DMS79 treated with DMSO at 0.1 percent for 48 hours (cell line): Measurements from ENCODE around the gene TYW1.
A peak's percentile ranks its signal among the peaks of the same experiment; 100 is the strongest.
"Not testable (repeated sequence)": the region's sequence is repeated elsewhere in the genome, so short reads cannot be mapped to it uniquely, and the experiment has no call there.

Experiments
- DNase-seq: peaks from one replicate; lab custom pipeline; 2025; lab: John Stamatoyannopoulos, UW

Gene TYW1

DNA sequence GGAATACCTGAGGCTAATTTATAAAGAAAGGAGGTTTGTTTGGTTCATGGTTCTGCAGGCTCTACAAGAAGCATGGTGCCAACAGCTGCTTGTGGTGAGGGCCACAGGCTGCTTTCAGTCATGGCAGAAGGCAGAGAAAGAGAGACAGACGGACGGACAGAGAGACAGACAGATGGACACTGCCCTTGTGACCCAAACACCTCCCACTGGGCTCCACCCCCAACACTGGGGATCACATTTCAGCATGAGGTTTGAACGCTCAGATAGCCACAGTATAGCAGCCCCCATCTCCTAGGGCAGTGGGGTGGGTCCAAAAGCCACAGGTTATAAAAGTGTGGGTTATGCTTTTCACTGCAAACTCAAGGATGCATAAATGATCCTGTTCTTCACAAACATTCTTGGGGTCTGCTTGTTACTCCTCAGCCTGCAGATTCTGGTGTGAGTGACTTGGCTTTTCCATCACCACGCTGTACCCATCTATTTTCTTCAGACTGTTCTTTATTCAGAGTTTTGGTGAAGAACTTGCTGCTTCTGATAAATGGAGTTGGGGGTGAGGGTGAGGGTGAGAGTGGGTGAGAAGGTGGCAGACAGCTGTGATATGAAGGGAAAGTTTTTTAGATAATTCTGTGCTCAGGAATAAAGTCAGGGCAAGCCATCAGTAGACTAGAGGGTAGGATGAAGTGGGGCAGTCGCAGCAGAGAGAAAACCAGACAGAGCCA is 194.5 kb downstream of the TYW1 start:
- not testable (repeated sequence) for DNase-seq

DNA sequence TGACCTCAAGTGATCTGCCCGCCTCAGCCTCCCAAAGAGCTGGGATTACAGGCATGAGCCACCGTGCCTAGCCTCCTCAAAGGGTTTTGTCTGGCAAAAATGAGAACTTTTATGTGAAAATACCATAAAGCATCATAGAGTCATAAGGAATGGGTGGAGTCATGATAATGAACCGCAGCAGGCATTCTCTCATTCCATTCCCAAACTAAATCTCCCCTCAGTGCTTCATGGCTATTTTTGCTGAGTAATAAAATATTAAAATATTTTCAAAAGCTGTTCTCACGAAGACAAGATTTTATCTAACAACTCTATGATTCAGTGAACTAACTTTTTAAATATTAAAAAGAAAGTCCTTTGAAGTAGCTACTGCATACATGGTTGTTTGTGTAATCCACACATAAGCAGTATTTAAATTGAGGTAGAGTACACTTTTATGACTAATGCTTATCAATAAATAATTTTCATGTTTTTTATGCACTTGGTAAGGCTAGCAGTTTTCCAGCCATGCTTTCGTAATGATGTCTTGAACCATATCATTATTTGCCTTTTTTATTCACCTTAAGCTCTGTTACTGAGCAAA is 195.6 kb downstream of the TYW1 start:
- DNase-seq: not testable (repeated sequence)

DNA sequence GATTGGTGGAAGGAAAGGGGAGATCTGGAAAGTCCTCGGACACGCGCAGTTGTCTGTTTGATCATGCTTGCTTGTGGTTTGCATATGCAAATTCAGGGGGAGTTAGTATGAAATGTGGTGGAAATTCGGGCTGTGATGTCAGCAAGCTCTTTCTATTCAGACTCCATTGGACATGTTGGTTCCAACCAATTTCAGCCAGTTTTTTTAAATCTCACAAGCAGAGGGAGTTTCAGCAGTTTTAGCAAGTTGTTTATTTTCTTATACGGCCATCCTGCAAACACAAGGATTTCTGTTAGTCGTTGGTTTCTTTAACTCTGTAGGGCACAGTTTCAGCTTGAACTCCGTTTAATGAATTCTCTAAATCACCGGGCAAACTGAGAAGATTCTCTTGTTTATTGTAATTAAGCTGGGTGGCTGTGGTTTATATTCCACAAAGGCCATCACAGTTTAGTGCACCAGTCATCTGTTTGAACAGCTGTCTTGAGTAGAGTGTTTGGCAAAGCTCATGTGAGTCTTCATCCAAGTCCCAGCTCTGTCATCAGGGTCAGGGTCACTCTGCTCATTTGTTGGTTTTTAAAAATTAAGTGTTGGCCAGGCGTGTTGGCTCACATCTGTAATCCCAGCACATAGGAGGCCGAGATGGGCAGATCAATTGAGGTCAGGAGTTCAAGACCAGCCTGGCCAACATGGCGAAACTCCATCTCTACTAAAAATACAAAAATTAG is 196.4 kb downstream of the TYW1 start:
- not testable (repeated sequence) for DNase-seq

DNA sequence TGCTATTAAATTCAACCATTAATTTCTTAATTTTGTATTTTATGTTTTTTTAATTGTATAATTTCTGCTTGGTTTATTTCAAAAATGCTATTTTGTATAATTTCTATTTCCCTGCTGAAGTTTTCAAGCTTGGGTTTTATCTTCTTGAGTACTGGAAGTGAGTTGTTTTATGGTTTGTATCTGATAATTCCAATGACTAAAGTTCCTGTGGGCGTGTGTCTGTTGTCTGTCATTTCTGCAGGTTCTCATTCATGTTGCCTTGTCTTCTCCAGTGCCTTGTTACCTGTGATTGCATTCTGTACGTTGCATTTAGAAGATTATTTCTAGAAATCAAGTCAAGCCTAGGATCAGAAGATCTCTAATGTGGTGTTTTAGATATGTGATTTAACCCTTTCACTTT is 199.5 kb downstream of the TYW1 start:
- not testable (repeated sequence) for DNase-seq

DNA sequence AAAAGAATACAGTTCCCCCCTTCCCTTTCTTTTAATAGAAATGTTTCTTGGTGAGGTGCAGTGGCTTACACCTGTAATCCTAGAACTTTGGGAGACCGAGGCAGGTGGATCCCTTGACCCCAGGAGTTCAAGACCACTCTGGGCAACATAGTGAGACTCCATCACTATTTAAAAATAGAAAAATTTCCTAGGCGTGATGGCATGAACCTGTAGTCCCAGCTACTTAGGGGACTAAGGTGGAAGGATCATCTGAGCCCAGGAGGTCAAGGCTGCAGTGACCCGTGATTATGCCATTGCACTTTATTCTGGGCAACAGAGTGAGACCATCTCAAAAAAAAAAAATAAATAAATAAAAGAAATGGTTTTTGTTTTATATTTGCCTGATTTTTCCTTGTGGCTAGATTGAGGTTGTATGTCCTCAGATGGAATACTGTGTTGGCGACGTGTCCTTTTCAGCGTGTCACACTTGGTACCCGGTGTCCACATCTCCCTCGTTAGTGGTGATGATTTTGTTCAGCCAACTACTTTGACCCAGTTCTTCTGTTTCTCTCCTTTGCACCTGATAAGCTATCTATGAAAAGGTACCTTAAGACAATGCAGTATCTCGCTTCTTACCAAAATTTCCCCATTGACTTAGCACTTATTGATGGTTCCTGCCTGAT is 202.4 kb downstream of the TYW1 start:
- DNase-seq: not testable (repeated sequence)

DNA sequence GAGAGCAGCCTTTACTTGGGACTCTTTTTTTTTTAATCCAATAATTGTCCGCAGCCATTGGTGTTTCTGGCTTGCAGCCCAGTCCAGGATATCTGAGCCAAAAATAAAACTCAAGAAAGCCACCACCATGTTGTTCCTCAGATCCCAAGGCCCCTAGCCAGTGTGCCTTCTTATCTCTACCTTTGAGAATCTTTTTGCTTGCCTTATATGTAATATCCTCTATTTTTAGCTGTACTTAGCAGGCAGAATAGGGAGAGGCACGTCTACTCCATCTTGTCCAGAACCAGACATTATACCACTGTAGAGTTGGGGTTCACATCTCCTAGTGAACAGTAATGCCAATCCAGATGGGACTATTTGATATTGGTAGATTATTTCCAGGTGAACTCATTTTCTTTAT is 209.1 kb downstream of the TYW1 start:
- not testable (repeated sequence) for DNase-seq

DNA sequence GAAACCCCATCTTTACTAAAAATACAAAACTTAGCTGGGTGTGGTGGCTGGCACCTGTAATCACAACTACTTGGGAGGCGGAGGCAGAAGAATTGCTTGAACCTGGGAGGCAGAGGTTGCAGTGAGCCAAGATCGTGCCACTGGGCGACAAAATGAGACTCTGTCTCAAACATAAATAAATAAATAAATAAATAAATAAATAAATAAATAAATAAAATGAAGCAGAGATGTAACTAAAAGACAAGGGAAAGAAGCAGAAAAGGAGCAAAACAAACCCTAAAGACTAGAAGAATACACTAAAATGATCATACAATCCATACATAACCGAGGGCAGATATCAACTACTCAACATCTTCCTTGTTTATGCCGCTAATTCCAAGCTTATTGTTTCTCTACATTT is 209.8 kb downstream of the TYW1 start:
- no peak for DNase-seq

DNA sequence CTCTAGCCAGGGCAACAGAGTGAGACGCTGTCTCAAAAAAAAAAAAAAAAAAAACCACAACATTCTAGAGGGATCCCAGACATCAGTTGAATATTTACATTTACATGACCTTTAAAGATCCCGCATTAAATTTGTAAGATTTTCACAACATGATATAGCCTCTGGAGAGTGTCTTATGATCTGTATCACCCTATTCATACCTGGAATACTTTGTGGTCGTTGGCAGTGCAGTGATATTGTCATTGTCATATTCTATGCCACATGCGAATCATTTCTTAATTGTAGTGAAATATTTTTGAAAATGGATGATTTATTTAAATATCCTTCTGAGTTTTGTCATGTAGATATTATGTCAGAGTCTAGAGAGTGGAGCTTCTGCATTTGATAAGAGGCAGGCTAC is 212.0 kb downstream of the TYW1 start:
- not testable (repeated sequence) for DNase-seq

DNA sequence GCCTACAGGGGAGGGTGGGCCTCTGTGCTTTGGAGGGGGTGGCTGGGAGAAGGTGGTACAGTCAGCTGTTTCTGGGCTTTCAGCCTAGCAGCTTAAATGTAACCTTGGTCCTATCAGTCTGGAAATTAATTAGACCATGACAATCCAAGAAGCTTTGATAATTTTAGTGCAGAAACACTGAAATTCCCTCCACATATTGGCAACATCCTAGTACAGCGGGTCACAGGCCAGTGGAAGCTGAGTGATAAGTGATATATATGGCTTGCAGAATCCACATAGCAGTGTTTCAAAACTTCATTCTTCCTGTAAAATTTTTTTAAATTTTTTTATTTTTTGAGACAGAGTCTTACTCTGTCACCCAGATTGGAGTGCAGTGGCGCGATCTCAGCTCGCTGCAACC is 212.6 kb downstream of the TYW1 start:
- no peak for DNase-seq

DNA sequence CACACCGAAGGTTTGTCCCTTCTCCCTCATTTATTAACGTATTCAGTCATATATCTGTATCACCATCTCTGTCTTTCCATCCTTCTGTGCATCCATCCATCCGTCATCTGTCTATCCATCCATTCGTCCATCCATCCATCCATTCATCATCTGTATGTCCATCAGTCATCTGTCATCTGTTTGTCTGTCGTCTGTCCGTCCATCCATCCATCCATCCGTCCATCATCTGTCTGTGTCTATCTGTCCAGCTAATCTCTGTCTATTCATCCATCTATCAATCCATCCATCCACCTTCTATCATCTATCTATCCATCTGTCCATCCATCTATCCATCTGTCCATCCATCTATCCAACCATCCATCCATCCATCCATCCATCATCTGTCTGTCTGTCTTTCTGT is 213.9 kb downstream of the TYW1 start:
- DNase-seq: no peak

DNA sequence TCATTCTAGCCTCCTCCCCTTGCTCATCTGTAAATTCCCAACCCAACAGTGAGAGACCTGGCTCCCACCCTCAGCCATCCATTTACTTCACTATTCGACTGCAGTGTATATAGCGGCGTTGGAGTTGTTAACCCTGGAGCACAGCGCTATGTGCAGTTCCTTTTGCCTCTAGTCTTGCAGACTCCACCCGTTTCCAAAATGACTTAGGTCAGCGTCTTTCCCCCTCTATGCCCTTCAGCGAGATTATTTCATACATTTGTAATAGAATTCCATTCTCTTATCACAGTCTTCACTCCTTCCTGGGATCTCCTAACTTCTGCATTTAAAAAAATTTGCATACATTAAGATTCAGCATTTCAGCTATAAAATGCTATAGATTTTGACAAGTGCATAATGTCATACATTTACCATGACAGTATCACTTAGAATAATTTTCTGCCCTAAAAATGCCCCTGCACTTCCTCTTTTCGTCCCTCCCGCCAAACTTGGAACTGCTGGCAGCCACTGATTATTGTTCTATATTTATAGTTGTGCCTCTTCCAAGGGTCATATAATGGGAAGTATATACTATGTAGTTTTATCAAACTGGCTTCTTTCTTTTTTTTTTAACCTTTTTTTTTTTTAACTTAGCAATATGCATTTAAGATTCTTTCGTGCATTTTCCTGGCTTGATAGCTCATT is 215.2 kb downstream of the TYW1 start:
- not testable (repeated sequence) for DNase-seq

DNA sequence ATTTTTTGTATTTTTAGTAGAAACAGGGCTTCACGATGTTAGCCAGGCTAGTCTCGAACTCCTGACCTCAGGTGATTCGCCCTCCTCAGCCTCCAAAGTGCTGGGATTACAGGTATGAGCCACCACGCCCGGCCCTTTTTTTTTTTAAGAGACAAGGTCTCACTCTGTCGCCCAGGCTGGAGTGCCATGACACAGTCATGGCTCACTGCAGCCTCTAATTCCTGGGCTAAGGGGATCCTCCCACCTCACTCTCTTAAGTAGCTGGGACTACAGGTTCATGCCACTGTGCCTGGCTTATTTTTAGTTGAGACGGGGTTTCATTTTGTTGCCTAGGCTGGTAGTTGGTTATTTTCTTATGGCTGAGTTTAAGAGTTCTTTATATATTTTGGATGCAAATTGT is 216.4 kb downstream of the TYW1 start:
- DNase-seq: not testable (repeated sequence)

DNA sequence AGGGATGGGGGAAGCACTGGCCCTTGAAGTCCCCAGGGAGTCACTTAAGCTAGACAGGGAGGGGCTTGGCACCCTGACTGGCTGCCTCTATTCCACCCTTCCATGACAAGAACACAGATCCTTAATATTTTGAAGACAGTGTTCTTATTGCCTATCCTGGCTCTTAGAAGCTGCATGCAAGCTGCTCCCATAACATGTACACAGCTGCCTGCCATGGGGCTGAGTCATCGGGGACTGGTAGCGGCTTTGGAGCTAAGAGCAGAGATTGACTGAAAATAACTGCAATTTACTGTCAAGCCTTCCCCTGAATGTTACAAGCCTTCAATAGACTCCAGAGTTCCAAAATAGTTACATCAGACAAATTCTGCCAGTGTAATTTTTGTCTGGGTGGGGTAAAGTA is 226.9 kb downstream of the TYW1 start:
- not testable (repeated sequence) for DNase-seq

DNA sequence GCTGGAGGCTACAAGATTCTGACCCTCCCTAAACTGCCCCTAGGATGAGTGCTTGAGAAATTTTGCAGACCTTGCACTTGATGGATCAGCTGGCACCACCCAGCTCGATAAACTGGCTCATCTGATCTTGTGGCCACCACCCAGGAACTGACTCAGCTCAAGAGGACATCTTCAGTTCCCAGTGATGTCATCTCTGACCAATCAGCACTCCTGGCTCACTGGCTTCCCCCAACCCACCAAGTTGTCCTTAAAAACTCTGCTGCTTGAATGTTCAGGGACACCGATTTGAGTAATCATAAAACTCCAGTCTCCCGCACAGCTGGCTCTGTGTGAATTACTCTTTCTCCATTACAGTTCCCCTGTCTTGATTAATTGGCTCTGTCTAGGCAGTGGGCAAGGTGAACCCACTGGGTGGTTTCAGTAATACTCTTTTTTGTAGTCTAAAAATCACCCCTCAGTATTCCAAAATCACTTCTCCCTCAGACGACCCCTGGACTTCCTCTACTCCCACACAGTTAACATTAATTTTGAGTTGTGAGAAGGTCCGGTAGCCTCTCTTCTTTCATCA is 229.8 kb downstream of the TYW1 start:
- not testable (repeated sequence) for DNase-seq

DNA sequence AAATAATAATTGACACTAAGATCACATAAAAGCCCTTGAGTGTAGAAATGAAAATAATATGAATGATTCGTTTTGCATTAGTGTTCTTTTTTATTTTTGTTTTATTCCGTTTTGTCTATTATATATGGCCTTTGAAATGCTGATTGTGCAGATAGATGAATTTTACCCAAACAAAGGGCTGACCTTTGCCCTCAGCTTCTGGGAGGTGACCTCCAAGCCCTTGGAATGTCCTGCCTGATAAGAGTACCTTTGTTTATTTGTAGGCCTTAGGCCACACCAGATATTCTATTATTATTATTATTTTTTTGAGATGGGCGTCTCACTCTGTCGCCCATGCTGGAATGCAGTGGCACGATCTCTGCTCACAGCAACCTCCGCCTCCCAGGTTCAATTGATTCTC is 230.3 kb downstream of the TYW1 start:
- not testable (repeated sequence) for DNase-seq

DNA sequence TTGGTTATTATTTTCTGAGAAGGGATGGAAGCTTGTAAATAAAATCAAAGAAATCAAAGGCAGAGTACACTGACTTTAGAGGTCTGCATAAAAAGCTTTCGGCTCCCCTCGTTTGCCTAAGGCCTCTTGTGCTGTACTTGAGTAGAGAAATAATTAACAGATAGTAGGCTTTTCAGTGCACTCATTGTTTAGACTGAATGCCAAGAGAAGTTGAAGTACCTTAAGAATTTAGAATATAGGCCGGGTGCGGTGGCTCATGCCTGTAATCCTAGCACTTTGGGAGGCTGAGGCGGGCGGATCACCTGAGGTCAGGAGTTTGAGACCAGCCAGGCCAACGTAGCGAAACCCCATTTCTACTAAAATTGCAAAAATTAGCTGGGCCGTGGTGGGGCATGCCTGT is 232.4 kb downstream of the TYW1 start:
- DNase-seq: peak; percentile 62

DNA sequence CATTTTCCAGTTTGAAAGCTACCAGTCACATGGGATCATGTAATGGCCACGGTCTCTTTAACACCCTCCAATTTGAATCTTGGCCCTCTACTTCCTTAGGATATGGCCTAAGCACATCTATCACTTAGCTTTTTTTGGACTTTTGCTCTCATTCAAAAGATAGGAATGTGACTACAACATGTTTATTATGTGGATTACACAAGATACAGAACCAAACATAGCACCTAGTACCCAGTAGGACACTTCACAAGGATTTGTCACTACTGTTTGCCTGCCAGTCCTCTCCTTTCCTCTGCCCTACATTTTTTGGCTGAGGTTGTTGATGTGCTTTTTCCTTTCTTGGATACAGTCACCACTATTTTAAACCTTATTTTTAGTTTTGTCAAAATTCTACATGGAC is 233.4 kb downstream of the TYW1 start:
- DNase-seq: not testable (repeated sequence)

DNA sequence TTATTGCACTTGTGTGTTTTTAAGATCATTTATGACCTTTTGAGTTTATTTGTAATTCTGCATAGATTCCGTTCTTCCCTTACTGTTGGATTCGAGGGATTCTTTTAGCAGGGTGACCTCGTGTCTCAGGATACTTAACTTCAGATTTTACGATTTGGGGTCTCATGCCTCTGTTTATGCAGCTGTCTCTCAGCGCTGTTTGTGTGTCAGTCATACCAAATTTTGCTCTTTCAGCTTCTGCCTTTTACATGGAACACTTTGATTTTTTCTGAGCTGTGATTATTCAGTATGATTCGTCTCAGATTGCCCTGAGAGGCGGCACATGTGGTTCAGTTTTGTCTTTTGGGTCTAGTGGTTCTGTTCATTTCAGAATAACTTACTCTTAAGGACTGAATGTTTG is 236.9 kb downstream of the TYW1 start:
- DNase-seq: not testable (repeated sequence)

DNA sequence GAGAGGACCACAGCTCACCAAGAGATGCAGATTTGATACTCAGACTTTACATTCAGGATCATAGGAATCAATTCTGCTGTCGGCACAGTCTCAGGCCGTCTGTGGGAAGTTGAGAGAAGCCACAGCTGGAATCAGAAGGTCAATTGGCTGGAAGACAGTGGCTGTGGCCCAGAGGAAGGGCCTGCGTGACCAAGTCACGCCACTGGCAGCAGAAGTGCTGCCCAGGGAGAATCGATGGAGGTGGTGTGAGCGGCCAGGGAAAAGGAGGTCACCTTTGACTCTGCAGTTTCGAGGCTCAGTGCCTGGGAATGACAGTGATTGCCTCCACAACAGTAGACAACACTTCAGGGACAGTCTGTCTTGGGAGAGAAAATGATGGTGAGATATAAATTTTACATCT is 239.6 kb downstream of the TYW1 start:
- not testable (repeated sequence) for DNase-seq

DNA sequence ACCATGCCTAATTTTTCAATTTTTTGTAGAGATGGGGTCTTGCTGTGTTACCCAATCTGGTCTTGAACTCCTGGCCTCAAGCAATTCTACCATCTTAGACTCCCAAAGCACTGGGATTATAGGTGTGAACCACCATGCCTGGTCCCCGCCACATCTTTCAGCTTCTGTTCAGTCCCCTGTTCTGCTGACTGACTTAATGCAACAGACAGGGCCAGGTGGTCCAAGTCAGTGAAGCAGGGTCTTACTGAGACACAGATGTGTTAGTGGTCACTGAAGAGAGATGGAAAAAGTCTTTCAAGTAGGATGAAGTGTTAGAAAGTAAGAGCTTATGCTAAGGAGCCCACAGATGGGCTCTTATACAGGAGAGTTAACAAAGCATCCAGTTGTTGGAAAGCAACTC is 246.2 kb downstream of the TYW1 start:
- not testable (repeated sequence) for DNase-seq

DNA sequence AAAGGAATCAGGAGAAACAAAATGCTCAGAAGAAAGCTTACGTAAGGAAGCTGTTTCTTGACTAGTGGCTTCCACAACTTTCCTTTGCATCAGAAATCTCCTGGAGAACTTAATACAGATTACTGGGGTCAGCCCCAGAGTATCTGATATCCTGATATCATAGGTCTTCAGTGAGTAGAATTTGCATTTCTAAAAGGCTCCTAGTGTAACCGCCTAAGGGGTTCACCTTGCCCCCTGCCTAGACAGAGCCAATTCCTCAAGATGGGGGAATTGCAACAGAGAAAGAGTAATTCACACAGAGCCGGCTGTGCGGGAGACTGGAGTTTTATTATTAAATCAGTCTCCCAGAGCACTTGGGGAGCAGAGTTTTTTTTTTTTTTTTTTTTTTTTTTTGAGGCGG is 251.7 kb downstream of the TYW1 start:
- DNase-seq: not testable (repeated sequence)
